Measurements from ENCODE around the gene SNX24. TPM values are rescaled to one million over a fixed set of nuclear protein-coding genes. Genes with fewer than 3 reads are reported as not detected.

Gene SNX24
- total and polyA plus RNA-seq, 4 donors = 15.0 to 39.4 (median 24.4) TPM

- ATAC-seq (ENCODE audit: insufficient read depth, low FRiP score) (no peak), DNase-seq (no peak)
- no peak for TF ChIP-seq CTCF (IDR thresholded peaks at IDR 0.05; ENCODE audit: control extremely low read depth, extremely low read depth)
- Histone ChIP-seq H3K27ac (ENCODE audit: low read depth in 1 of 2, low read length in 1 of 2) (no peak overlapping the region), H3K4me3 (no peak overlapping the region), H3K4me1 (ENCODE audit: control insufficient read depth in 5 of 5, insufficient read depth in 5 of 5, low read length in 5 of 5) (no peaks in the 10 kb centered on the region), H3K27me3 (ENCODE audit: control insufficient read depth in 3 of 3, insufficient read depth in 3 of 3, low read length in 2 of 3) (no peaks in the 10 kb centered on the region), H3K9me3 (ENCODE audit: control insufficient read depth in 4 of 4, insufficient read depth in 3 of 4, low read length in 3 of 4) (no peaks in the 10 kb centered on the region), H3K36me3 (ENCODE audit: control insufficient read depth in 4 of 4, insufficient read depth in 4 of 4, low read length in 4 of 4) (no peaks in the 10 kb centered on the region), H3K9ac (ENCODE audit: insufficient read depth in 1 of 2, low read length in 2 of 2) (no peak overlapping the region)
- 87 to 93% methylated on average over 1 of the region's 1 CpG for WGBS, 2 donors
Observed at GRCh38 chr5:123014689-123015088, 169.3 kb downstream of the SNX24 start.

GRCh38 chr5:123028222-123028621, 182.8 kb downstream of the SNX24 start:
- no peak overlapping the region for H3K9ac ChIP-seq (ENCODE audit: insufficient read depth in 1 of 2, low read length in 2 of 2)
- WGBS, 2 donors = 89 to 94% methylated on average over 9 of the region's 9 CpGs
- ATAC-seq (ENCODE audit: insufficient read depth, low FRiP score) = no peak

GRCh38 chr5:123033157-123033671, 187.8 kb downstream of the SNX24 start:
- no peak overlapping the region for H3K4me3 ChIP-seq
- no peak for DNase-seq
- H3K9me3 ChIP-seq (ENCODE audit: control insufficient read depth in 4 of 4, insufficient read depth in 3 of 4, low read length in 3 of 4) = no peaks in the 10 kb centered on the region
- ATAC-seq (ENCODE audit: insufficient read depth, low FRiP score) = no peak
- 79 to 86% methylated on average over 6 of the region's 6 CpGs for WGBS, 2 donors
- no peak overlapping the region for H3K9ac ChIP-seq (ENCODE audit: insufficient read depth in 1 of 2, low read length in 2 of 2)
- peaks cover 0 to 8% (median 5%) of the 10 kb centered on the region in 5 donors for H3K4me1 ChIP-seq (ENCODE audit: control insufficient read depth in 5 of 5, insufficient read depth in 5 of 5, low read length in 5 of 5)
- peaks cover 0 to 4% (median under 1%) of the 10 kb centered on the region in 4 donors for H3K36me3 ChIP-seq (ENCODE audit: control insufficient read depth in 4 of 4, insufficient read depth in 4 of 4, low read length in 4 of 4)
- H3K27ac ChIP-seq (ENCODE audit: low read depth in 1 of 2, low read length in 1 of 2) = no peak overlapping the region
- no peak for TF ChIP-seq CTCF (IDR thresholded peaks at IDR 0.05; ENCODE audit: control extremely low read depth, extremely low read depth)
- no peaks in the 10 kb centered on the region for H3K27me3 ChIP-seq (ENCODE audit: control insufficient read depth in 3 of 3, insufficient read depth in 3 of 3, low read length in 2 of 3)

More at GRCh38 chr5:123028222-123028621, 182.8 kb downstream of the SNX24 start:
- Histone ChIP-seq H3K9me3 (ENCODE audit: control insufficient read depth in 4 of 4, insufficient read depth in 3 of 4, low read length in 3 of 4) (no peaks in the 10 kb centered on the region), H3K36me3 (ENCODE audit: control insufficient read depth in 4 of 4, insufficient read depth in 4 of 4, low read length in 4 of 4) (peaks cover 6 to 7% (median 7%) of the 10 kb centered on the region in 4 donors), H3K4me3 (no peak overlapping the region), H3K4me1 (ENCODE audit: control insufficient read depth in 5 of 5, insufficient read depth in 5 of 5, low read length in 5 of 5) (peaks cover 0 to 2% (median 0%) of the 10 kb centered on the region in 5 donors), H3K27me3 (ENCODE audit: control insufficient read depth in 3 of 3, insufficient read depth in 3 of 3, low read length in 2 of 3) (no peaks in the 10 kb centered on the region), H3K27ac (ENCODE audit: low read depth in 1 of 2, low read length in 1 of 2) (no peak overlapping the region)
- DNase-seq = no peak
- TF ChIP-seq CTCF (IDR thresholded peaks at IDR 0.05; ENCODE audit: control extremely low read depth, extremely low read depth) = no peak
